HG03175 (cell line): Measurements from ENCODE around the gene CEP85L.

Experiments
- ATAC-seq: cut with Tn5 transposase; IDR thresholded peaks from one replicate; pipeline ENCODE4 v1.9.1; 2021; ENCODE audit warnings: mild to moderate bottlenecking, moderate library complexity; ENCODE audit not compliant: unreplicated experiment

The CEP85L gene

GRCh38 chr6:118625833-118626232 is 25.6 kb downstream of the CEP85L start:
- ATAC-seq = no peak

- no peak for ATAC-seq
These were observed 29.5 kb downstream of the CEP85L start for GRCh38 chr6:118621799-118622470.

GRCh38 chr6:118620202-118620601 is 31.2 kb downstream of the CEP85L start:
- ATAC-seq = no peak

- peak; percentile 97 for ATAC-seq
These were observed 32.6 kb downstream of the CEP85L start for GRCh38 chr6:118618676-118619377.

GRCh38 chr6:118617417-118617816 is 34.0 kb downstream of the CEP85L start:
- ATAC-seq = no peak

GRCh38 chr6:118611334-118611733 is 40.1 kb downstream of the CEP85L start:
- ATAC-seq = no peak

- no peak for ATAC-seq
These were observed 44.5 kb downstream of the CEP85L start for GRCh38 chr6:118606858-118607257.

- ATAC-seq = no peak
These were observed 45.1 kb downstream of the CEP85L start for GRCh38 chr6:118606268-118606667.

- no peak for ATAC-seq
These were observed 48.0 kb downstream of the CEP85L start for GRCh38 chr6:118603372-118603771.

GRCh38 chr6:118602300-118602699 is 49.1 kb downstream of the CEP85L start:
- no peak for ATAC-seq

GRCh38 chr6:118598324-118598723 is 53.1 kb downstream of the CEP85L start:
- ATAC-seq = no peak

- no peak for ATAC-seq
These were observed 53.8 kb downstream of the CEP85L start for GRCh38 chr6:118597636-118598035.

- ATAC-seq = no peak
These were observed 54.5 kb downstream of the CEP85L start for GRCh38 chr6:118596774-118597320.

- no peak for ATAC-seq
These were observed 56.5 kb downstream of the CEP85L start for GRCh38 chr6:118594877-118595276.

- ATAC-seq = no peak
These were observed 59.5 kb downstream of the CEP85L start for GRCh38 chr6:118591897-118592296.

- ATAC-seq = no peak
These were observed 61.6 kb downstream of the CEP85L start for GRCh38 chr6:118589649-118590365.

- no peak for ATAC-seq
These were observed 62.2 kb downstream of the CEP85L start for GRCh38 chr6:118589186-118589585.

GRCh38 chr6:118588626-118589025 is 62.8 kb downstream of the CEP85L start:
- no peak for ATAC-seq

GRCh38 chr6:118586746-118587485 is 64.5 kb downstream of the CEP85L start:
- ATAC-seq = peak; percentile 65

GRCh38 chr6:118584911-118585310 is 66.5 kb downstream of the CEP85L start:
- no peak for ATAC-seq

GRCh38 chr6:118581489-118581959 is 69.9 kb downstream of the CEP85L start:
- ATAC-seq = no peak
